AG04450 (cell line): ENCODE measurements around the gene RAB14. TPM values are rescaled to one million over a fixed set of nuclear protein-coding genes. Genes with fewer than 3 reads are reported as not detected.
"Not testable (repeated sequence)": the region's sequence is repeated elsewhere in the genome, so short reads cannot be mapped to it uniquely, and the experiment has no call there.

Source experiments
- CTCF ChIA-PET: fragments of 300-600, 350-600 bp; formaldehyde crosslinking; extraction: SDS; loops from one replicate; lab custom pipeline; 2022; ENCODE audit warnings: antibody characterized with exemption, inconsistent platforms; lab: Charles Lee
- POLR2A ChIA-PET: fragments of 350-600 bp; formaldehyde crosslinking; extraction: SDS; loops from one replicate; lab custom pipeline; 2021; ENCODE audit warnings: antibody characterized with exemption, inconsistent platforms; lab: Yijun Ruan, JAX
- DNase-seq: peaks from one replicate; pipeline ENCODE4 v3.0.0-alpha.2; 2011; ENCODE audit warnings: low read depth, low spot score
- H3K27ac ChIP-seq: one replicate; pipeline ENCODE4 v1.5.1; 2012; ENCODE audit warnings: low read depth, low read length, control low read depth
- H3K27me3 ChIP-seq: one replicate; pipeline ENCODE4 v1.6.0; 2012; ENCODE audit warnings: low read length; ENCODE audit not compliant: control insufficient read depth, insufficient read depth
- H3K4me3 ChIP-seq: 2 replicates; pipeline ENCODE4 v1.5.1; 2011; ENCODE audit warnings: mild to moderate bottlenecking, low read depth, low read length, control low read depth
- H3K9me3 ChIP-seq: 2 replicates; pipeline ENCODE4 v1.5.1; 2012; ENCODE audit warnings: low read length; ENCODE audit not compliant: control insufficient read depth, insufficient read depth
- CTCF ChIP-seq: IDR thresholded peaks from 2 replicates; pipeline ENCODE4 v1.5.1; 2011; ENCODE audit warnings: low read depth, low read length, control low read depth, inconsistent platforms
- polyA plus RNA-seq: library from polyadenylated mRNA; depleted of rRNA; stranded (reverse); fragments of >200 nt; gene quantifications from 2 replicates; pipeline ENCODE4 v1.2.3, GENCODE V29; 2011

Gene RAB14
- polyA plus RNA-seq, 1 experiment = 40.3 TPM

- no peak overlapping the region for H3K27ac ChIP-seq
- DNase-seq = no peak
- ChIA-PET POLR2A (no interaction called here), CTCF (no interaction called here)
- no peak for TF ChIP-seq CTCF
- H3K4me3 ChIP-seq = no peak overlapping the region
- no peaks in the 10 kb centered on the region for H3K9me3 ChIP-seq
- H3K27me3 ChIP-seq = no peaks in the 10 kb centered on the region
Observed at GRCh38 chr9:121182101-121182836, 19.4 kb downstream of the RAB14 start.

GRCh38 chr9:121179930-121180681 is 21.6 kb downstream of the RAB14 start:
- Histone ChIP-seq H3K4me3 (no peak overlapping the region), H3K27me3 (no peaks in the 10 kb centered on the region), H3K9me3 (no peaks in the 10 kb centered on the region), H3K27ac (no peak overlapping the region)
- ChIA-PET POLR2A (no interaction called here), CTCF (interaction anchor here (0.8 to 1.1 kb wide), 2 partner anchors 11 to 59 kb away, joined by 3 read pairs; no protein-coding TSS in a partner anchor)
- no peak for DNase-seq
- no peak for TF ChIP-seq CTCF

- H3K9me3 ChIP-seq, CTCF ChIA-PET, H3K4me3 ChIP-seq, POLR2A ChIA-PET, DNase-seq, H3K27ac ChIP-seq, H3K27me3 ChIP-seq: not testable (repeated sequence)
Observed at GRCh38 chr9:121179373-121179721, 22.3 kb downstream of the RAB14 start.

GRCh38 chr9:121178676-121179372 is 22.8 kb downstream of the RAB14 start:
- CTCF ChIA-PET = no interaction called here
- no peak overlapping the region for H3K27ac ChIP-seq
- DNase-seq = no peak
- H3K27me3 ChIP-seq = no peaks in the 10 kb centered on the region
- POLR2A ChIA-PET = no interaction called here
- TF ChIP-seq CTCF = no peak
- H3K4me3 ChIP-seq = no peak overlapping the region
- H3K9me3 ChIP-seq = no peaks in the 10 kb centered on the region

GRCh38 chr9:121173501-121173900 is 28.2 kb downstream of the RAB14 start:
- no peak for DNase-seq
- Histone ChIP-seq H3K27ac (no peak overlapping the region), H3K4me3 (no peak overlapping the region), H3K9me3 (no peaks in the 10 kb centered on the region), H3K27me3 (no peaks in the 10 kb centered on the region)
- POLR2A ChIA-PET = no interaction called here
- CTCF ChIA-PET = interaction anchor here (1.1 to 1.4 kb wide), 2 partner anchors 11 to 146 kb away, joined by 3 to 9 read pairs; no protein-coding TSS in a partner anchor
- TF ChIP-seq CTCF = no peak
